ENCODE data around the gene MYO15A.

GRCh38 chr17:18108401-18109312 lies at the start of gene MYO15A:
- TF ChIP-seq ZNF433 (tag by site-specific recombination; IDR thresholded peaks at IDR 0.05; ENCODE audit: low read depth) (no peak), ZSCAN5A (tag by site-specific recombination; IDR thresholded peaks at IDR 0.05) (no peak), ZNF23 (tag by site-specific recombination; IDR thresholded peaks at IDR 0.05; ENCODE audit: borderline replicate concordance) (no peak), ZNF19 (tag by site-specific recombination; IDR thresholded peaks at IDR 0.05; ENCODE audit: low read depth) (no peak), INSM2 (tag by site-specific recombination; IDR thresholded peaks at IDR 0.05) (no peak), PRDM1 (tag by site-specific recombination; IDR thresholded peaks at IDR 0.05) (no peak), CTCF (tag by site-specific recombination; IDR thresholded peaks at IDR 0.05) (no peak), ZNF24 (tag by site-specific recombination; IDR thresholded peaks at IDR 0.05) (no peak), YY2 (tag by site-specific recombination; IDR thresholded peaks at IDR 0.05) (no peak), ELK4 (IDR thresholded peaks at IDR 0.05; ENCODE audit: borderline replicate concordance, low read depth, low read length) (no peak)

Data from HEK293 (cell line).